Measurements from ENCODE around the gene SOSTDC1. TPM values are rescaled to one million over a fixed set of nuclear protein-coding genes. Genes with fewer than 3 reads are reported as not detected.
"Not testable (repeated sequence)": the region's sequence is repeated elsewhere in the genome, so short reads cannot be mapped to it uniquely, and the experiment has no call there.

The SOSTDC1 gene
- total RNA-seq, 1 donor from 2014 or later, result not detected

- H3K4me3 Mint-ChIP-seq, result no peak overlapping the region
- H3K27ac Mint-ChIP-seq, result no peak overlapping the region
- no peaks in the 10 kb centered on the region for H3K9me3 Mint-ChIP-seq
- intact Hi-C loops (cut with micrococcal nuclease), result no loop called here
- no peaks in the 10 kb centered on the region for H3K36me3 Mint-ChIP-seq (ENCODE audit: low read depth)
- no peak for DNase-seq (ENCODE audit: low spot score)
- peaks cover 8% of the 10 kb centered on the region for H3K4me1 Mint-ChIP-seq (ENCODE audit: low read depth)
- peaks cover 2% of the 10 kb centered on the region for H3K27me3 Mint-ChIP-seq (ENCODE audit: insufficient read depth)
Observed at GRCh38 chr7:16492513-16493062, 27.1 kb upstream of the SOSTDC1 start.

- Mint-ChIP-seq H3K27ac (no peak overlapping the region), H3K36me3 (ENCODE audit: low read depth) (no peaks in the 10 kb centered on the region), H3K4me1 (ENCODE audit: low read depth) (peaks cover 8% of the 10 kb centered on the region), H3K9me3 (no peaks in the 10 kb centered on the region), H3K4me3 (no peak overlapping the region), H3K27me3 (ENCODE audit: insufficient read depth) (no peaks in the 10 kb centered on the region)
- DNase-seq (ENCODE audit: low spot score), result no peak
- intact Hi-C loops (cut with micrococcal nuclease), result no loop called here
Observed at GRCh38 chr7:16491148-16491547, 25.6 kb upstream of the SOSTDC1 start.

- Mint-ChIP-seq H3K27ac (no peak overlapping the region), H3K4me3 (no peak overlapping the region), H3K36me3 (ENCODE audit: low read depth) (no peaks in the 10 kb centered on the region), H3K4me1 (ENCODE audit: low read depth) (no peaks in the 10 kb centered on the region), H3K27me3 (ENCODE audit: insufficient read depth) (peaks cover 2% of the 10 kb centered on the region), H3K9me3 (no peaks in the 10 kb centered on the region)
- no peak for DNase-seq (ENCODE audit: low spot score)
- intact Hi-C loops (cut with micrococcal nuclease), result no loop called here
Observed at GRCh38 chr7:16484453-16485158, 19.1 kb upstream of the SOSTDC1 start.

GRCh38 chr7:16479591-16479990, 14.1 kb upstream of the SOSTDC1 start:
- H3K4me3 Mint-ChIP-seq, result no peak overlapping the region
- no peaks in the 10 kb centered on the region for H3K9me3 Mint-ChIP-seq
- intact Hi-C loops (cut with micrococcal nuclease), result no loop called here

GRCh38 chr7:16479161-16479560, 13.6 kb upstream of the SOSTDC1 start:
- peaks cover 4% of the 10 kb centered on the region for H3K27me3 Mint-ChIP-seq (ENCODE audit: insufficient read depth)
- no peaks in the 10 kb centered on the region for H3K4me1 Mint-ChIP-seq (ENCODE audit: low read depth)
- no peaks in the 10 kb centered on the region for H3K36me3 Mint-ChIP-seq (ENCODE audit: low read depth)
- DNase-seq (ENCODE audit: low spot score), result no peak
- H3K27ac Mint-ChIP-seq, result no peak overlapping the region
- H3K4me3 Mint-ChIP-seq, result no peak overlapping the region
- no peaks in the 10 kb centered on the region for H3K9me3 Mint-ChIP-seq
- intact Hi-C loops (cut with micrococcal nuclease), result no loop called here

More at GRCh38 chr7:16479591-16479990, 14.1 kb upstream of the SOSTDC1 start:
- H3K36me3 Mint-ChIP-seq (ENCODE audit: low read depth), result no peaks in the 10 kb centered on the region
- peaks cover 4% of the 10 kb centered on the region for H3K27me3 Mint-ChIP-seq (ENCODE audit: insufficient read depth)
- no peaks in the 10 kb centered on the region for H3K4me1 Mint-ChIP-seq (ENCODE audit: low read depth)
- H3K27ac Mint-ChIP-seq, result no peak overlapping the region
- DNase-seq (ENCODE audit: low spot score), result no peak

GRCh38 chr7:16471933-16472332, 6.4 kb upstream of the SOSTDC1 start:
- Mint-ChIP-seq H3K4me1 (ENCODE audit: low read depth) (no peaks in the 10 kb centered on the region), H3K4me3 (no peak overlapping the region), H3K27ac (no peak overlapping the region), H3K9me3 (no peaks in the 10 kb centered on the region), H3K36me3 (ENCODE audit: low read depth) (no peaks in the 10 kb centered on the region), H3K27me3 (ENCODE audit: insufficient read depth) (peaks cover 4% of the 10 kb centered on the region)
- intact Hi-C loops (cut with micrococcal nuclease), result no loop called here
- no peak for DNase-seq (ENCODE audit: low spot score)

- H3K36me3 Mint-ChIP-seq (ENCODE audit: low read depth), result no peaks in the 10 kb centered on the region
- no peak overlapping the region for H3K27ac Mint-ChIP-seq
- no peaks in the 10 kb centered on the region for H3K9me3 Mint-ChIP-seq
- peaks cover 7% of the 10 kb centered on the region for H3K27me3 Mint-ChIP-seq (ENCODE audit: insufficient read depth)
- DNase-seq (ENCODE audit: low spot score), result no peak
- H3K4me1 Mint-ChIP-seq (ENCODE audit: low read depth), result no peaks in the 10 kb centered on the region
- no peak overlapping the region for H3K4me3 Mint-ChIP-seq
- intact Hi-C loops (cut with micrococcal nuclease), result no loop called here
Observed at GRCh38 chr7:16463949-16464715, 1.4 kb downstream of the SOSTDC1 start.

- Mint-ChIP-seq H3K27me3 (ENCODE audit: insufficient read depth) (peaks cover 7% of the 10 kb centered on the region), H3K4me3 (no peak overlapping the region), H3K27ac (no peak overlapping the region), H3K4me1 (ENCODE audit: low read depth) (no peaks in the 10 kb centered on the region), H3K36me3 (ENCODE audit: low read depth) (no peaks in the 10 kb centered on the region), H3K9me3 (no peaks in the 10 kb centered on the region)
- no peak for DNase-seq (ENCODE audit: low spot score)
- intact Hi-C loops (cut with micrococcal nuclease), result no loop called here
Observed at GRCh38 chr7:16463520-16463919, 2.0 kb downstream of the SOSTDC1 start.

GRCh38 chr7:16462431-16462889, 3.1 kb downstream of the SOSTDC1 start:
- no peak overlapping the region for H3K27ac Mint-ChIP-seq
- peaks cover 7% of the 10 kb centered on the region for H3K27me3 Mint-ChIP-seq (ENCODE audit: insufficient read depth)
- H3K36me3 Mint-ChIP-seq (ENCODE audit: low read depth), result no peaks in the 10 kb centered on the region
- no peak overlapping the region for H3K4me3 Mint-ChIP-seq
- no peaks in the 10 kb centered on the region for H3K4me1 Mint-ChIP-seq (ENCODE audit: low read depth)
- intact Hi-C loops (cut with micrococcal nuclease), result no loop called here
- no peaks in the 10 kb centered on the region for H3K9me3 Mint-ChIP-seq
- no peak for DNase-seq (ENCODE audit: low spot score)

GRCh38 chr7:16460789-16461493, 4.6 kb downstream of the SOSTDC1 start:
- Mint-ChIP-seq H3K36me3 (ENCODE audit: low read depth) (no peaks in the 10 kb centered on the region), H3K4me1 (ENCODE audit: low read depth) (no peaks in the 10 kb centered on the region), H3K4me3 (no peak overlapping the region), H3K27ac (no peak overlapping the region), H3K9me3 (no peaks in the 10 kb centered on the region), H3K27me3 (ENCODE audit: insufficient read depth) (peaks cover 6% of the 10 kb centered on the region)
- no peak for DNase-seq (ENCODE audit: low spot score)
- intact Hi-C loops (cut with micrococcal nuclease), result no loop called here

- H3K27ac Mint-ChIP-seq; H3K36me3 Mint-ChIP-seq (ENCODE audit: low read depth); H3K4me3 Mint-ChIP-seq; H3K27me3 Mint-ChIP-seq (ENCODE audit: insufficient read depth); DNase-seq (ENCODE audit: low spot score); H3K9me3 Mint-ChIP-seq; H3K4me1 Mint-ChIP-seq (ENCODE audit: low read depth); intact Hi-C loops (cut with micrococcal nuclease): not testable (repeated sequence)
Observed at GRCh38 chr7:16456303-16456702, 9.2 kb downstream of the SOSTDC1 start.

GRCh38 chr7:16455591-16455990, 9.9 kb downstream of the SOSTDC1 start:
- Mint-ChIP-seq H3K36me3 (ENCODE audit: low read depth) (no peaks in the 10 kb centered on the region), H3K4me1 (ENCODE audit: low read depth) (no peaks in the 10 kb centered on the region), H3K9me3 (no peaks in the 10 kb centered on the region), H3K4me3 (no peak overlapping the region), H3K27ac (no peak overlapping the region), H3K27me3 (ENCODE audit: insufficient read depth) (no peaks in the 10 kb centered on the region)
- intact Hi-C loops (cut with micrococcal nuclease), result no loop called here
- DNase-seq (ENCODE audit: low spot score), result no peak

GRCh38 chr7:16450366-16450765, 15.2 kb downstream of the SOSTDC1 start:
- H3K27me3 Mint-ChIP-seq (ENCODE audit: insufficient read depth), result peaks cover 2% of the 10 kb centered on the region
- intact Hi-C loops (cut with micrococcal nuclease), result no loop called here
- H3K4me1 Mint-ChIP-seq (ENCODE audit: low read depth), result no peaks in the 10 kb centered on the region
- no peak overlapping the region for H3K27ac Mint-ChIP-seq
- H3K9me3 Mint-ChIP-seq, result no peaks in the 10 kb centered on the region
- H3K4me3 Mint-ChIP-seq, result no peak overlapping the region
- no peak for DNase-seq (ENCODE audit: low spot score)
- no peaks in the 10 kb centered on the region for H3K36me3 Mint-ChIP-seq (ENCODE audit: low read depth)

Measured in activated T-helper 1 cell treated with anti-CD3 and anti-CD28 coated beads, Interleukin-12 subunit alpha, Interleukin-12 subunit beta, Interleukin-2, Interleukin-4 antibody, amounts not matched to agents 30 ng/mL and 10 ng/mL and 1 ng/mL, durations not matched to agents 14 hours and 24 hours and 36 hours (primary cell).